AG09319 (cell line): ENCODE data around the gene STAMBPL1.

Experiments
- DNase-seq: peaks from one replicate; pipeline ENCODE4 v3.0.0-alpha.2; 2010; ENCODE audit warnings: low read depth; ENCODE audit errors: extremely low read depth
- TF ChIP-seq, protein P1 (sequence below): IDR thresholded peaks from 2 replicates; pipeline ENCODE4 v1.5.1; 2011; ENCODE audit warnings: low read depth, mild to moderate bottlenecking, inconsistent platforms, low read length, moderate library complexity

The STAMBPL1 gene

DNA sequence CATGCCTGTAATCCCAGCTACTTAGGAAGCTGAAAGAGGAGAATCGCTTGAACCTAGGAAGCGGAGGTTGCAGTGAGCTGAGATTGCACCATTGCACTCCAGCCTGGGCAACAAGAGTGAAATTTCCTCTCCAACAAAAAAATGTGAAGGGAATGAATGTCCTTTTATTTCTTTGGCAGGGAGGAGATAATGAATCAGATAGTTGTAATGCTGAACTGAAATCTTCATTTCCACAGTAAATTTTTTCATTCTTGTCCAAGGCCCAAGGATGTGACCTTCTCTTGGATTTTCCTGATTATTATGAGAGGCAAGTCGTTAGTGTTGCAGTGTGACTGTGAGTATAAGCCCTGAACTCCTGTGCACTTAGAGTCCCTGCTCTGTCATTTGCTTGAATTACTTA lies 13.6 kb downstream of the STAMBPL1 start:
- TF ChIP-seq, protein P1, sequence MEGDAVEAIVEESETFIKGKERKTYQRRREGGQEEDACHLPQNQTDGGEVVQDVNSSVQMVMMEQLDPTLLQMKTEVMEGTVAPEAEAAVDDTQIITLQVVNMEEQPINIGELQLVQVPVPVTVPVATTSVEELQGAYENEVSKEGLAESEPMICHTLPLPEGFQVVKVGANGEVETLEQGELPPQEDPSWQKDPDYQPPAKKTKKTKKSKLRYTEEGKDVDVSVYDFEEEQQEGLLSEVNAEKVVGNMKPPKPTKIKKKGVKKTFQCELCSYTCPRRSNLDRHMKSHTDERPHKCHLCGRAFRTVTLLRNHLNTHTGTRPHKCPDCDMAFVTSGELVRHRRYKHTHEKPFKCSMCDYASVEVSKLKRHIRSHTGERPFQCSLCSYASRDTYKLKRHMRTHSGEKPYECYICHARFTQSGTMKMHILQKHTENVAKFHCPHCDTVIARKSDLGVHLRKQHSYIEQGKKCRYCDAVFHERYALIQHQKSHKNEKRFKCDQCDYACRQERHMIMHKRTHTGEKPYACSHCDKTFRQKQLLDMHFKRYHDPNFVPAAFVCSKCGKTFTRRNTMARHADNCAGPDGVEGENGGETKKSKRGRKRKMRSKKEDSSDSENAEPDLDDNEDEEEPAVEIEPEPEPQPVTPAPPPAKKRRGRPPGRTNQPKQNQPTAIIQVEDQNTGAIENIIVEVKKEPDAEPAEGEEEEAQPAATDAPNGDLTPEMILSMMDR: no peak
- DNase-seq: no peak

DNA sequence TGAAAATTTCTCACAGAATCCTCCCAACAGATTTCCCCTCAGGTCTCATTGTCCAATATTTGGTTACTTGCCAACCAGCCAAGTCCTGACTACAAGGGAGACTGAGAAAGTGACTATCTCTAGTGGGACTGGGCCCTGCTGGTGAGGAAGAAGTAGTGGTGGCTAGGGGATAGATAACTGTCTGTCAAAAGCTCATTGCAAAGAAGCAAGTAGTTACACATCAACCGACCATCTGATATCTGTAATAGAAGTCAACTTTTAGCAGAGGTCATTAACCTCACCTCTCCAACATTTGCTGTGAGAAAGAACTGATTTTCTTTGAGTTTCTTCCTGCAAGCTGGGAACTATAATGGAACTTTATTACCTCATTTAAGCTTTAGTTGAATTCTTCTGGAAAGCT lies 15.2 kb downstream of the STAMBPL1 start:
- TF ChIP-seq, protein P1: no peak

DNA sequence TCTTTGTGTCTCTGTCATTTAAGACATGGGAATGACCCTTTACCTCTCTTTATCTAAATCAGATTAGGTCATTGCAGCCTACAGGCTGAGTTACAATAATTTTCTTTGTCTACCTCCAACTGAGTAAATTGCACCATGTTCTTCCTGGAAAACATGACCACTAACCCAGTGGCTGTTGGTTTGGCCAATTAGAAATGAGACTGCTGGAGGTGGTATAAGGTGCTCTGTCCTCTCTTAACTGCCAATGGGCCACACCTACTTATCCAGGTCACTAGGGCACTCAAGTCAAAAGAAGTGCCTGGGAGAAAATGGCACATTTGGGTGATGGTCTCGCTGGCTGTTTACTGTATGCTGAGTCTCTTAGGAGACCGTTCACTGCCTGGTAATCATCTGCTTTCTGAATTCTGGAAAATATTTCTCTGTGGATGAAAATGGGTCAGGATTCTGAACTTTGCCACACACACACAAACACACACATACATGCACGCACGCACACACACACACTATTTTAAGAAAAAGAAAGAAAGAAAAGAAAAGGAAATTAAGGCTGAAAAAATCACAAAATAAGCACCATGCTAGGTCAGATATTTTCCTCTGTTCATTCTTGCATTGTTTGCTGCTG lies 16.4 kb downstream of the STAMBPL1 start:
- no peak for DNase-seq
- TF ChIP-seq, protein P1: no peak

More for the DNA sequence above, 15.2 kb downstream of the STAMBPL1 start:
- DNase-seq: no peak

DNA sequence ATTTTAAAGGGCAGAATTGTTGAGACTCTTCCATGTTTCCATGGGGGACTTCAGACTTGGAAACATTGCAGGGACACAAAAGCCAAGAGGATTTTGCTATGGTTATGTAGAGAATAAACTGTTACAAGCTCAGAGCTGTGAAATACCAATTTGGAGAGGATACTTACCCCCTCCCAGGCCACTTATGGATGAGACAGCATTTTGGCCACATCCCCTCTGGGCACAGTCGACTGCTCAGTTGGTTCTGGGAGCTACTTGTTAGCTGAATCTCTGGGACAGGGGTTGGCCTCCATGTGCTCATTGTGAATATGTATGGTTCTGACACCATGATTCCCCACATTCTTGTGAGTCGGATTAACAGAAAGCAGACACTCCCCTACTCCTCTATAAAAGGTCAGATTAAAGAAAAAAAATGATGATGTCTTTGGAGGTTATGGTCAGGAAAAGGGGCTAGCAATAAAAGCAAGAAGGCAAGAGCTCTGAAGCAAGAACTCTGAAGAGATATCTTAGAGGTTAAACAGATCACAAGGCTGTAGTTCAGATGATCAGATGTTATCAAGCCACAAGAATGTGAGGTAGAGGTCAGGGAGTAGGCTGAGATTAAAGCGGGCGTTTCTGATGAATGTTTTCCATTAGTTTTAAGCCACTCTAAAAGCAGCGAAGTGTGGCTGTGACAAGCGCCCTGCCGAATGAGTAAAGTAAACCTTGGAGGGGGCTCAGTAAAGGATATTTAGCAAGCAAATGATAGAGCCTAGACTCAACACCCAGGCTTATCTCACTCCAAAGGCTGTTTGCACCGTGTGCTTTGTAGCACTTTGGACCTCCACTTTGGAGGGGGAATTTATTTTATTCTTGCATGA lies 17.2 kb downstream of the STAMBPL1 start:
- no peak for DNase-seq
- TF ChIP-seq, protein P1: no peak

DNA sequence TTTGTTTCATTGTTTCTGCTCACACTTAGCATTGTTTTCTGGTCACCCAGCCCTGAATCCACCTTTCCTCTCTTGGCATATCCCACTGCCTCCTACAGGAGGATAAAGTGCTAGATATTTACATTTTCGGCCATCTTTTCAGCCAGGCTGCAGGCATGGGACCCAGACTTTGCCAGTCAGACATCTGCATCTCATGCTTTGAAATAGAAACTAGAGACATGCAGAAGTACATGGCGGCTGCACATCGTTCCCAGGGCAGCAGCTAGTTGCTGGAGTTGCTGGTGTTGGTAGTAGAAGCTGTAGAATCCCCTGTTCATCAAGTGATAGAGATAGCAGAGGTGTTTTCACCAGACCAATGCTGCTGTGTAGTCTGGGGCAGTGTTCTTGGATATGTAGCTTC lies 18.7 kb downstream of the STAMBPL1 start:
- TF ChIP-seq, protein P1: no peak
- no peak for DNase-seq

DNA sequence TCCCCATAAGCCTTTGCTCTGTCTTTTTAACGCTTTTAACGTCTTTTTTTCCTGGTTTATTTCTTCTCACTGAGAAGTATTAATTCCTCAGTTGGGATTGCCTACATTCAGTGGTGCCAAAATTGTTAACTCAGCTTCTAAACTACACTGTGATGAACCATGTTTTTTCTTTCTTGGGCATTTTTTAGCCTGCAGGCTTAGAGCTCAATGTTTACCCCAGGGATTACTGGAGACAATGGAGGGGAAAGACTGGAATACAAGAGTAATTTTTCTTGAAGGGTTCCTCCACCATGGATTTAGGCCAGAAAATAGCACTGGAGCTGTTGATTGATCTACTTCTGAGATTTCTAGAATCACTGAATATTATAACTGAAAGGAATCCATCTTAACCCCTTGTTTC lies 19.8 kb downstream of the STAMBPL1 start:
- no peak for DNase-seq
- TF ChIP-seq, protein P1: no peak

DNA sequence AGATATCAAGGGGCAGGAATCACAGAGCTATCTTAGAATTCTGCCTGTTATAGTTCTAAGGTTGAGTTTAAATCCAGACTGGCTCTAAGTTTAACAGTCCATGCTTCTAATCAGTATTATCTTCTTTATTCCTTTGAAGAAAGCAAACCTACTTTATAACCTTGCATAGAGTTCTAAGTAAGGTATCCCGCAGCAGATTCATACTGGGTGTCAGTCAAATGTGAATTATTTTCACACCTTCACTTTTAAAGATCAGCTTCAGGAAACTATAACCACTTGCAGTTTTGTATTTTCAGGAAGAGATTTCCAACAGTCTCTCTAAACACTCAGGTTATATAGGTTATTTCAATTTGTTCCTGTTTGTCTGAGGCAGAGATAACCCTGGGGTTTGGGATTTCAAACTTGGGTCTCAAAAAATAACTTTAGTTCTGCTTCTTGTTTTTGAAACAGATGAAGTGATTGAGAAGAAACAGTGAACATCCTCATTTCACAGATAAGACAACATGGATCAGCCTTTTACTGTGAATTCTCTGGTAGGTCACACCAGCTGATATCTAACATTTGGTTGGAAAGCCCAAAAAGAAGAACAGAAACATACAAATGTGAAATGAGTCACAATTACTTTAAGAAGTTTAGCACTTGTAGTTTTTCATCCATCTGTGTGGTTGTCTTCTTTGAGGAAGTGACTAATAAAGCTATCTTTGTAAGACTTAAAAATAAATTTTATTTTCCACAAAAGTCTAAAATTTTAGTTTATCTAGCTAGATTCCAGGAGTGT lies 21.4 kb downstream of the STAMBPL1 start:
- TF ChIP-seq, protein P1: no peak
- DNase-seq: no peak
